HEK293 (cell line): Measurements from ENCODE around the gene BAIAP2.

Experiments
- CTCF ChIA-PET: fragments of 350-600 bp; formaldehyde crosslinking; extraction: SDS; loops from one replicate; lab custom pipeline; 2021; ENCODE audit warnings: antibody characterized with exemption; lab: Yijun Ruan, JAX
- POLR2A ChIA-PET: fragments of 300-600 bp; formaldehyde crosslinking; extraction: SDS; loops from one replicate; lab custom pipeline; 2020; ENCODE audit warnings: antibody characterized with exemption, inconsistent platforms; lab: Yijun Ruan, JAX
- H3K27ac ChIP-seq: fragments of 200-500 bp; sonication (Bioruptor generic); 2 replicates; pipeline ENCODE4 v1.5.1; 2014; ENCODE audit warnings: low read depth, low read length, control low read depth, inconsistent platforms; ENCODE audit errors: extremely low read depth
- H3K36me3 ChIP-seq, 2 experiments: fragments of 200-500 bp in 1 of 2; sonication (Bioruptor generic) in 1 of 2; 1 replicate in 1 of 2; 2 replicates in 1 of 2; pipeline ENCODE4 v1.5.1; 2014 to 2017; ENCODE audit warnings: inconsistent platforms in 2 of 2, low read length in 2 of 2; ENCODE audit not compliant: control insufficient read depth in 2 of 2, insufficient read depth in 1 of 2
- H3K4me1 ChIP-seq: fragments of 200-500 bp; sonication (Bioruptor generic); 2 replicates; pipeline ENCODE4 v1.5.1; 2014; ENCODE audit warnings: mild to moderate bottlenecking, low read length, inconsistent platforms; ENCODE audit not compliant: control insufficient read depth, insufficient read depth
- H3K4me3 ChIP-seq: 2 replicates; pipeline ENCODE4 v1.5.1; 2011; ENCODE audit warnings: low read depth, mild to moderate bottlenecking, control low read depth, low read length, moderate library complexity
- H3K9me3 ChIP-seq: fragments of 200-500 bp; sonication (Bioruptor generic); 2 replicates; pipeline ENCODE4 v1.5.1; 2014; ENCODE audit warnings: low read depth, low read length, inconsistent platforms; ENCODE audit not compliant: control insufficient read depth, insufficient read depth
- FEZF1 ChIP-seq: fragments of 450-650 bp; formaldehyde crosslinking; IDR thresholded peaks from 2 replicates; pipeline ENCODE4 v1.5.1; 2016; ENCODE audit warnings: missing biosample characterization, missing genetic modification characterization
- GLIS1 ChIP-seq: fragments of 450-650 bp; formaldehyde crosslinking; IDR thresholded peaks from 2 replicates; pipeline ENCODE4 v1.5.1; 2016; ENCODE audit warnings: missing biosample characterization, missing genetic modification characterization
- HOXA7 ChIP-seq: sonication (generic); formaldehyde crosslinking; IDR thresholded peaks from 2 replicates; pipeline ENCODE4 v1.8.1; 2022; ENCODE audit warnings: missing genetic modification reagents, borderline replicate concordance
- IKZF3 ChIP-seq: fragments of 450-650 bp; IDR thresholded peaks from 2 replicates; pipeline ENCODE4 v1.5.0; 2018; ENCODE audit warnings: missing biosample characterization, mild to moderate bottlenecking, missing genetic modification characterization, moderate library complexity
- KLF17 ChIP-seq: fragments of 450-650 bp; formaldehyde crosslinking; IDR thresholded peaks from 2 replicates; pipeline ENCODE4 v1.5.1; 2016; ENCODE audit warnings: missing biosample characterization, missing genetic modification characterization
- OVOL3 ChIP-seq: fragments of 450-650 bp; formaldehyde crosslinking; IDR thresholded peaks from 2 replicates; pipeline ENCODE4 v1.5.1; 2016; ENCODE audit warnings: missing biosample characterization, missing genetic modification characterization
- PBX3 ChIP-seq: sonication (generic); formaldehyde crosslinking; IDR thresholded peaks from 2 replicates; pipeline ENCODE4 v1.8.1; 2022; ENCODE audit warnings: mild to moderate bottlenecking, moderate library complexity, missing genetic modification reagents
- REST ChIP-seq: fragments of 450-650 bp; formaldehyde crosslinking; IDR thresholded peaks from 2 replicates; pipeline ENCODE4 v1.5.1; 2016; ENCODE audit warnings: missing biosample characterization, missing genetic modification characterization
- ZBTB17 ChIP-seq: fragments of 450-650 bp; formaldehyde crosslinking; IDR thresholded peaks from 2 replicates; pipeline ENCODE4 v1.5.1; 2016; ENCODE audit warnings: missing biosample characterization, missing genetic modification characterization
- ZBTB21 ChIP-seq: fragments of 450-650 bp; formaldehyde crosslinking; IDR thresholded peaks from 2 replicates; pipeline ENCODE4 v1.5.1; 2017; ENCODE audit warnings: missing biosample characterization, missing genetic modification characterization
- ZFHX2 ChIP-seq: fragments of 450-650 bp; formaldehyde crosslinking; conservative IDR thresholded peaks from 2 replicates; pipeline ENCODE4 v1.5.1; 2016; ENCODE audit warnings: missing biosample characterization, missing genetic modification characterization
- ZIC2 ChIP-seq: fragments of 450-650 bp; formaldehyde crosslinking; IDR thresholded peaks from 2 replicates; pipeline ENCODE4 v1.5.1; 2016; ENCODE audit warnings: missing biosample characterization, missing genetic modification characterization
- ZNF146 ChIP-seq: fragments of 450-650 bp; formaldehyde crosslinking; IDR thresholded peaks from 2 replicates; pipeline ENCODE4 v1.5.1; 2016; ENCODE audit warnings: missing biosample characterization, missing genetic modification characterization
- ZNF2 ChIP-seq: fragments of 450-650 bp; formaldehyde crosslinking; IDR thresholded peaks from 2 replicates; pipeline ENCODE4 v1.5.1; 2016; ENCODE audit warnings: missing biosample characterization, missing genetic modification characterization
- ZNF350 ChIP-seq: fragments of 450-650 bp; formaldehyde crosslinking; IDR thresholded peaks from 2 replicates; pipeline ENCODE4 v1.5.0; 2017; ENCODE audit warnings: missing biosample characterization, mild to moderate bottlenecking, missing genetic modification characterization
- ZNF510 ChIP-seq: fragments of 450-650 bp; formaldehyde crosslinking; IDR thresholded peaks from 2 replicates; pipeline ENCODE4 v1.5.1; 2018; ENCODE audit warnings: mild to moderate bottlenecking, missing genetic modification characterization, missing biosample characterization; ENCODE audit not compliant: insufficient replicate concordance
- ZNF514 ChIP-seq: fragments of 450-650 bp; formaldehyde crosslinking; IDR thresholded peaks from 2 replicates; pipeline ENCODE4 v1.5.1; 2016; ENCODE audit warnings: missing biosample characterization, missing genetic modification characterization
- ZNF518A ChIP-seq: fragments of 450-650 bp; formaldehyde crosslinking; conservative IDR thresholded peaks from 2 replicates; pipeline ENCODE4 v1.5.1; 2016; ENCODE audit warnings: low read depth, missing biosample characterization, missing genetic modification characterization
- ZNF585B ChIP-seq: fragments of 450-650 bp; formaldehyde crosslinking; IDR thresholded peaks from 2 replicates; pipeline ENCODE4 v1.5.1; 2016; ENCODE audit warnings: missing biosample characterization, missing genetic modification characterization
- ZNF596 ChIP-seq: fragments of 450-650 bp; IDR thresholded peaks from 2 replicates; pipeline ENCODE4 v1.5.0; 2018; ENCODE audit warnings: missing biosample characterization, mild to moderate bottlenecking, missing genetic modification characterization, moderate library complexity

Gene BAIAP2

GRCh38 chr17:81097943-81098308 lies 63.0 kb downstream of the BAIAP2 start:
- Histone ChIP-seq H3K4me1 (peaks cover 17% of the 10 kb centered on the region), H3K36me3 (peaks cover 0 to 16% of the 10 kb centered on the region in 2 experiments; a peak in 1 of 3 replicates), H3K4me3 (no peak overlapping the region), H3K9me3 (no peaks in the 10 kb centered on the region), H3K27ac (no peak overlapping the region)
- no peak for TF ChIP-seq ZNF585B (tag by site-specific recombination)
- TF ChIP-seq HOXA7, result no peak
- TF ChIP-seq GLIS1 (tag by site-specific recombination), result peak; percentile 58; the same call in 1 of the 2 replicates
- TF ChIP-seq ZNF350 (tag by site-specific recombination), result no peak
- no peak for TF ChIP-seq ZNF2 (tag by site-specific recombination)
- no peak for TF ChIP-seq ZBTB17 (tag by site-specific recombination)
- TF ChIP-seq ZNF146 (tag by site-specific recombination), result no peak
- TF ChIP-seq ZFHX2, result 0 out of 2 replicates have a peak, but pooled peaks have one; percentile 12
- peak; percentile 2; the same call in 1 of the 2 replicates for TF ChIP-seq ZIC2 (tag by site-specific recombination)
- TF ChIP-seq ZNF596 (tag by site-specific recombination), result no peak
- POLR2A ChIA-PET, result interaction anchor here (0.6 to 2.2 kb wide), 10 partner anchors 14 to 461 kb away, joined by 3 to 8 read pairs (median 4); partner anchors contain the start of genes BAIAP2, NDUFAF8 and TEPSIN
- CTCF ChIA-PET, result interaction anchor here (0.5 to 7.1 kb wide), 40 partner anchors 8 to 462 kb away, joined by 3 to 109 read pairs (median 5); partner anchors contain the start of genes BAIAP2 and CHMP6

GRCh38 chr17:81099888-81100287 lies 64.9 kb downstream of the BAIAP2 start:
- TF ChIP-seq IKZF3 (tag by site-specific recombination) (no peak), ZNF514 (tag by site-specific recombination) (no peak), ZNF510 (tag by site-specific recombination) (no peak), PBX3 (CRISPR knock-in tag) (no peak), KLF17 (tag by site-specific recombination) (no peak), OVOL3 (tag by site-specific recombination) (no peak)
- TF ChIP-seq, all 188 proteins: peak for 0
- Histone ChIP-seq H3K4me3 (no peak overlapping the region), H3K27ac (no peak overlapping the region), H3K9me3 (no peaks in the 10 kb centered on the region), H3K36me3 (peaks cover 0 to 27% of the 10 kb centered on the region in 2 experiments; a peak in 1 of 3 replicates), H3K4me1 (peaks cover 14% of the 10 kb centered on the region)
- ChIA-PET POLR2A (no interaction called here), CTCF (interaction anchor here (0.5 to 7.1 kb wide), 6 partner anchors 8 to 111 kb away, joined by 3 to 109 read pairs (median 10); no protein-coding TSS in a partner anchor)

GRCh38 chr17:81100668-81101067 lies 65.7 kb downstream of the BAIAP2 start:
- no peak overlapping the region for H3K4me3 ChIP-seq
- peaks cover 0 to 33% of the 10 kb centered on the region in 2 experiments; a peak in 1 of 3 replicates for H3K36me3 ChIP-seq
- no peak overlapping the region for H3K27ac ChIP-seq
- ChIA-PET POLR2A (no interaction called here), CTCF (interaction anchor here (7.1 kb wide), 1 partner anchor 77 kb away, joined by 109 read pairs; no protein-coding TSS in a partner anchor)
- H3K4me1 ChIP-seq, result peaks cover 10% of the 10 kb centered on the region
- H3K9me3 ChIP-seq, result no peaks in the 10 kb centered on the region
- TF ChIP-seq ZBTB21 (no peak), REST (tag by site-specific recombination) (no peak), FEZF1 (tag by site-specific recombination) (no peak), ZNF518A (tag by site-specific recombination) (no peak), ZNF2 (tag by site-specific recombination) (no peak)
